NCI-H510A (cell line): Measurements from ENCODE around the gene NPHP3.
"Not testable (repeated sequence)": the region's sequence is repeated elsewhere in the genome, so short reads cannot be mapped to it uniquely, and the experiment has no call there.

Experiments
- DNase-seq: peaks from one replicate; lab custom pipeline; 2025; lab: John Stamatoyannopoulos, UW

Gene NPHP3

GRCh38 chr3:132641837-132642538, 80.2 kb downstream of the NPHP3 start:
- no peak for DNase-seq

DNA sequence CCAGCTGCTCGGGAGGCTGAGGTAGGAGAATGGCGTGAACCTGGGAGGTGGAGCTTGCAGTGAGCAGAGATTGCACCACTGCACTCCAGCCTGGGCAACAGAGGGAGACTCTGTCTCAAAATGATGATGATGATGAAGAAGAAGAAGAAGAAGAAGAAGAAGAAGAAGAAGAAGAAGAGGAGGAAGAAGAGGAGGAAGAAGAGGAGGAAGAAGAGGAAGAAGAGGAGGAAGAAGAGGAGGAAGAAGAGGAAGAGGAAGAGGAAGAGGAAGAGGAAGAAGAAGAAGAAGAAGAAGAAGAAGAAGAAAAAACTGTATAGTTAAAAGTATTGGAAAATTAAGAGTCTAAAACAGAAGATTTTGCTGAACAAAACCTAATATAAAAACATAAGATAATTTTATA, 80.8 kb downstream of the NPHP3 start:
- not testable (repeated sequence) for DNase-seq

GRCh38 chr3:132638706-132639105, 83.5 kb downstream of the NPHP3 start:
- no peak for DNase-seq

- DNase-seq, result no peak
Observed at GRCh38 chr3:132637590-132637989, 84.6 kb downstream of the NPHP3 start.

DNA sequence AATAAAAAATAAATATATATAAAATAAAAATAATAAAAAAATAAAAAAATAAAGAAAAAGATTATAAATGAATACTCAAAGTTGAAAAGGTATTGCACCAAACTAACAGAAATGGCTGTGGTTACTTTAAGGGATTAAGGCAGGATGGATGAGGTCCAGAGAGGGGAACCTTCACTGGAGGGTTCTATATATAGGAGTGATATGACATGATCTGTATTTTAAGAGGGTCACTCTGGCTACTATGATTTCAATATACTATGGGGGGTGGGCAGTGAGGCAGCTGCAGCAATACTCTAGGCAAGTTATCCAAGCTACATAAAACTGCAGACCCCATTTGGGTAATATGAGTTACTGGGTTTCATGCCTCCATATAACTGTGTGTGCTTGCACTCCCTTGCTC, 87.2 kb downstream of the NPHP3 start:
- no peak for DNase-seq
